GM18858 (cell line): ENCODE data around the gene PTPRK.

Experiments
- ATAC-seq: cut with Tn5 transposase; IDR thresholded peaks from one replicate; pipeline ENCODE4 v1.9.1; 2021; ENCODE audit not compliant: unreplicated experiment

PTPRK gene

GRCh38 chr6:128350416-128351254 lies 169.8 kb downstream of the PTPRK start:
- no peak for ATAC-seq

GRCh38 chr6:128347123-128347522 lies 173.3 kb downstream of the PTPRK start:
- ATAC-seq: no peak

GRCh38 chr6:128346569-128346968 lies 173.8 kb downstream of the PTPRK start:
- no peak for ATAC-seq

GRCh38 chr6:128345278-128345677 lies 175.1 kb downstream of the PTPRK start:
- no peak for ATAC-seq

- no peak for ATAC-seq
These were observed 176.7 kb downstream of the PTPRK start for GRCh38 chr6:128343706-128344105.

- ATAC-seq: no peak
These were observed 180.6 kb downstream of the PTPRK start for GRCh38 chr6:128339635-128340450.

- no peak for ATAC-seq
These were observed 182.8 kb downstream of the PTPRK start for GRCh38 chr6:128337619-128338018.

GRCh38 chr6:128336436-128337095 lies 183.8 kb downstream of the PTPRK start:
- no peak for ATAC-seq

- ATAC-seq: no peak
These were observed 184.4 kb downstream of the PTPRK start for GRCh38 chr6:128335963-128336362.

GRCh38 chr6:128333581-128334223 lies 186.7 kb downstream of the PTPRK start:
- ATAC-seq: no peak

GRCh38 chr6:128327890-128328289 lies 192.5 kb downstream of the PTPRK start:
- ATAC-seq: peak; percentile 91

- no peak for ATAC-seq
These were observed 197.4 kb downstream of the PTPRK start for GRCh38 chr6:128323011-128323410.

GRCh38 chr6:128319946-128320345 lies 200.5 kb downstream of the PTPRK start:
- no peak for ATAC-seq

- ATAC-seq: no peak
These were observed 201.2 kb downstream of the PTPRK start for GRCh38 chr6:128319157-128319556.

- no peak for ATAC-seq
These were observed 204.0 kb downstream of the PTPRK start for GRCh38 chr6:128316258-128316929.

- ATAC-seq: no peak
These were observed 206.2 kb downstream of the PTPRK start for GRCh38 chr6:128314190-128314589.

- no peak for ATAC-seq
These were observed 208.3 kb downstream of the PTPRK start for GRCh38 chr6:128311944-128312570.

- no peak for ATAC-seq
These were observed 209.9 kb downstream of the PTPRK start for GRCh38 chr6:128310451-128310850.

- ATAC-seq: no peak
These were observed 212.7 kb downstream of the PTPRK start for GRCh38 chr6:128307671-128308070.

GRCh38 chr6:128305976-128306375 lies 214.4 kb downstream of the PTPRK start:
- ATAC-seq: no peak
